SK-N-SH (cell line): Measurements from ENCODE around the gene SLAMF7. TPM values are rescaled to one million over a fixed set of nuclear protein-coding genes. Genes with fewer than 3 reads are reported as not detected.

Source experiments
- CTCF ChIA-PET: fragments of 300-600, 350-600 bp; formaldehyde crosslinking; extraction: SDS; loops from one replicate; lab custom pipeline; 2021; lab: Yijun Ruan, JAX
- POLR2A ChIA-PET: fragments of 350-600 bp; sonication (Branson Sonifier 250); formaldehyde crosslinking; extraction: SDS; loops from one replicate; lab custom pipeline; 2020; ENCODE audit warnings: antibody characterized with exemption, inconsistent platforms; lab: Yijun Ruan, JAX
- DNase-seq: peaks from one replicate; pipeline ENCODE4 v3.0.0; 2012
- H2AFZ ChIP-seq: fragments of 200-600 bp; sonication (generic); 2 replicates; pipeline ENCODE4 v1.8.1; 2016; ENCODE audit warnings: antibody characterized with exemption, mild to moderate bottlenecking, low read depth
- H3F3A ChIP-seq: fragments of 200-600 bp; sonication (generic); replicated peaks from 2 replicates; pipeline ENCODE3; 2016; ENCODE audit warnings: antibody characterized with exemption, mild to moderate bottlenecking; ENCODE audit not compliant: insufficient read depth
- H3K27ac ChIP-seq, 2 experiments: fragments of 200-500 bp in 1 of 2; fragments of 200-600 bp in 1 of 2; sonication (Bioruptor generic) in 1 of 2; sonication (generic), shearing (Covaris generic) in 1 of 2; 2 replicates each; pipeline versions ENCODE4 v1.5.1 to v1.6.1; 2014 to 2016; ENCODE audit warnings: low read depth in 2 of 2, inconsistent platforms in 1 of 2, low read length in 1 of 2, mild to moderate bottlenecking in 1 of 2, mixed read lengths in 1 of 2
- H3K27me3 ChIP-seq: fragments of 200-600 bp; sonication (generic), shearing (Covaris generic); 2 replicates; pipeline ENCODE4 v1.6.1; 2016; ENCODE audit warnings: mixed run types; ENCODE audit not compliant: insufficient read depth
- H3K36me3 ChIP-seq, 2 experiments: fragments of 200-500 bp in 1 of 2; fragments of 200-600 bp in 1 of 2; sonication (Bioruptor generic) in 1 of 2; sonication (generic) in 1 of 2; replicated peaks in 1 of 2; 2 replicates each; pipeline versions ENCODE3 to v1.5.1; 2014 to 2016; ENCODE audit warnings: low read length in 1 of 2, mild to moderate bottlenecking in 1 of 2; ENCODE audit not compliant: insufficient read depth in 2 of 2, control insufficient read depth in 1 of 2
- H3K4me1 ChIP-seq, 2 experiments: fragments of 200-500 bp in 1 of 2; fragments of 200-600 bp in 1 of 2; sonication (Bioruptor generic) in 1 of 2; sonication (generic), shearing (Covaris generic) in 1 of 2; 2 replicates each; pipeline versions ENCODE4 v1.5.1 to v1.6.1; 2014 to 2016; ENCODE audit warnings: low read depth in 1 of 2, low read length in 1 of 2, mixed run types in 1 of 2; ENCODE audit not compliant: insufficient read depth in 2 of 2, control insufficient read depth in 1 of 2
- H3K4me2 ChIP-seq: fragments of 200-600 bp; sonication (generic), shearing (Covaris generic); 2 replicates; pipeline ENCODE4 v1.6.1; 2017; ENCODE audit warnings: mixed run types
- H3K4me3 ChIP-seq, 2 experiments: fragments of 200-500 bp in 1 of 2; fragments of 200-600 bp in 1 of 2; sonication (Bioruptor generic) in 1 of 2; sonication (generic), shearing (Covaris generic) in 1 of 2; 2 replicates each; pipeline versions ENCODE4 v1.5.1 to v1.8.1; 2014 to 2016; ENCODE audit warnings: low read depth in 2 of 2, inconsistent platforms in 1 of 2, low read length in 1 of 2, mild to moderate bottlenecking in 1 of 2, mixed read lengths in 1 of 2, moderate library complexity in 1 of 2
- H3K79me2 ChIP-seq: fragments of 200-600 bp; sonication (generic); 2 replicates; pipeline ENCODE4 v1.8.1; 2017; ENCODE audit warnings: mild to moderate bottlenecking; ENCODE audit not compliant: insufficient read depth
- H3K9ac ChIP-seq: fragments of 200-600 bp; sonication (generic); 2 replicates; pipeline ENCODE4 v1.6.1; 2017; ENCODE audit warnings: mixed run types
- H3K9me2 ChIP-seq: fragments of 200-600 bp; sonication (generic); 2 replicates; pipeline ENCODE4 v1.6.1; 2017; ENCODE audit warnings: mixed run types
- H3K9me3 ChIP-seq: fragments of 200-600 bp; sonication (generic); 2 replicates; pipeline ENCODE4 v1.6.1; 2017; ENCODE audit warnings: mixed run types, mild to moderate bottlenecking, moderate library complexity
- H4K20me1 ChIP-seq: fragments of 200-600 bp; sonication (generic); 2 replicates; pipeline ENCODE4 v1.6.1; 2017; ENCODE audit warnings: mild to moderate bottlenecking, mixed run types; ENCODE audit not compliant: insufficient read depth
- CHD2 ChIP-seq: fragments of 150-350 bp; IDR thresholded peaks from 2 replicates; pipeline ENCODE4 v1.6.1; 2018; ENCODE audit warnings: low read length; ENCODE audit not compliant: partially characterized antibody
- ELF1 ChIP-seq: IDR thresholded peaks from 2 replicates; pipeline ENCODE4 v1.4.0; 2012
- EZH2phosphoT487 ChIP-seq: fragments of 200-600 bp; sonication (generic); IDR thresholded peaks from 2 replicates; pipeline ENCODE4 v1.6.1; 2017; ENCODE audit warnings: low read depth, mixed run types, mild to moderate bottlenecking, antibody characterized with exemption, moderate library complexity, borderline replicate concordance
- FOXJ3 ChIP-seq: sonication (generic); formaldehyde crosslinking; IDR thresholded peaks from 2 replicates; pipeline ENCODE4 v1.5.1; 2020; ENCODE audit warnings: mild to moderate bottlenecking, missing genetic modification reagents
- FOXM1 ChIP-seq: IDR thresholded peaks from 2 replicates; pipeline ENCODE4 v1.4.0; 2012; ENCODE audit warnings: low read depth, mild to moderate bottlenecking
- JUND ChIP-seq: IDR thresholded peaks from 2 replicates; pipeline ENCODE4 v1.4.0; 2012
- MXI1 ChIP-seq: IDR thresholded peaks from 2 replicates; pipeline ENCODE4 v1.6.1; 2012; ENCODE audit warnings: mild to moderate bottlenecking, low read depth, low read length, improper control_type of control experiment
- NFIC ChIP-seq: IDR thresholded peaks from 2 replicates; pipeline ENCODE4 v1.4.0; 2012; ENCODE audit warnings: borderline replicate concordance
- NRF1 ChIP-seq: IDR thresholded peaks from 2 replicates; pipeline ENCODE4 v1.6.1; 2012; ENCODE audit warnings: low read depth, mild to moderate bottlenecking, low read length
- POLR2AphosphoS5 ChIP-seq: IDR thresholded peaks from 2 replicates; pipeline ENCODE4 v1.6.1; 2012; ENCODE audit warnings: low read depth, low read length
- RAD21 ChIP-seq: IDR thresholded peaks from 2 replicates; pipeline ENCODE4 v1.6.1; 2012; ENCODE audit warnings: mild to moderate bottlenecking, low read length
- RCOR1 ChIP-seq: fragments of 150-350 bp; IDR thresholded peaks from 2 replicates; pipeline ENCODE4 v1.6.1; 2017; ENCODE audit warnings: antibody characterized with exemption, low read length
- RFX5 ChIP-seq: IDR thresholded peaks from 2 replicates; pipeline ENCODE4 v1.6.1; 2012; ENCODE audit warnings: mild to moderate bottlenecking, improper control_type of control experiment, low read length
- SIN3A ChIP-seq: IDR thresholded peaks from 2 replicates; pipeline ENCODE4 v1.6.1; 2012; ENCODE audit warnings: low read depth, mild to moderate bottlenecking, low read length, moderate library complexity, borderline replicate concordance
- SMC3 ChIP-seq: IDR thresholded peaks from 2 replicates; pipeline ENCODE4 v1.6.1; 2012; ENCODE audit warnings: low read depth, low read length, improper control_type of control experiment
- TAF1 ChIP-seq: IDR thresholded peaks from 2 replicates; pipeline ENCODE4 v1.6.1; 2012; ENCODE audit warnings: low read depth, mild to moderate bottlenecking, low read length, moderate library complexity, borderline replicate concordance
- TCF12 ChIP-seq: IDR thresholded peaks from 2 replicates; pipeline ENCODE4 v1.4.0; 2012
- TEAD4 ChIP-seq: IDR thresholded peaks from 2 replicates; pipeline ENCODE4 v1.4.0; 2012; ENCODE audit warnings: mild to moderate bottlenecking, borderline replicate concordance; ENCODE audit not compliant: insufficient read depth
- YY1 ChIP-seq: IDR thresholded peaks from 2 replicates; pipeline ENCODE4 v1.4.0; 2012; ENCODE audit warnings: low read depth, mild to moderate bottlenecking
- WGBS: methylation state at CpG from one replicate; pipeline ENCODE4 v1.1.6; 2017; ENCODE audit warnings: low lambda C conversion rate; 5-methylcytosine and 5-hydroxymethylcytosine counted together
- polyA plus RNA-seq, 3 experiments: library from polyadenylated mRNA; depleted of rRNA; stranded (reverse); fragments of >200 nt; gene quantifications; 2 replicates each; pipeline ENCODE4 v1.2.3, GENCODE V29; 2012
- TF ChIP-seq, protein P1 (sequence below): fragments of 200-600 bp; sonication (generic); IDR thresholded peaks from 2 replicates; pipeline ENCODE4 v1.6.1; 2017; ENCODE audit warnings: antibody characterized with exemption, mild to moderate bottlenecking, moderate library complexity
- TF ChIP-seq, protein P2 (sequence below): IDR thresholded peaks from 2 replicates; pipeline ENCODE4 v1.4.0; 2012; ENCODE audit warnings: low read depth, borderline replicate concordance
- TF ChIP-seq, protein P3 (sequence below): fragments of 150-350 bp; IDR thresholded peaks from 2 replicates; pipeline ENCODE4 v1.6.1; 2016; ENCODE audit warnings: mild to moderate bottlenecking, low read depth, low read length
- TF ChIP-seq, protein P4 (sequence below): IDR thresholded peaks from 2 replicates; pipeline ENCODE4 v1.4.0; 2012; ENCODE audit warnings: low read depth
- TF ChIP-seq, protein P5 (sequence below): IDR thresholded peaks from 2 replicates; pipeline ENCODE4; 2012

Gene SLAMF7
- polyA plus RNA-seq, 1 of the 3 experiments (the other 2 are of a cell fraction), result not detected

DNA sequence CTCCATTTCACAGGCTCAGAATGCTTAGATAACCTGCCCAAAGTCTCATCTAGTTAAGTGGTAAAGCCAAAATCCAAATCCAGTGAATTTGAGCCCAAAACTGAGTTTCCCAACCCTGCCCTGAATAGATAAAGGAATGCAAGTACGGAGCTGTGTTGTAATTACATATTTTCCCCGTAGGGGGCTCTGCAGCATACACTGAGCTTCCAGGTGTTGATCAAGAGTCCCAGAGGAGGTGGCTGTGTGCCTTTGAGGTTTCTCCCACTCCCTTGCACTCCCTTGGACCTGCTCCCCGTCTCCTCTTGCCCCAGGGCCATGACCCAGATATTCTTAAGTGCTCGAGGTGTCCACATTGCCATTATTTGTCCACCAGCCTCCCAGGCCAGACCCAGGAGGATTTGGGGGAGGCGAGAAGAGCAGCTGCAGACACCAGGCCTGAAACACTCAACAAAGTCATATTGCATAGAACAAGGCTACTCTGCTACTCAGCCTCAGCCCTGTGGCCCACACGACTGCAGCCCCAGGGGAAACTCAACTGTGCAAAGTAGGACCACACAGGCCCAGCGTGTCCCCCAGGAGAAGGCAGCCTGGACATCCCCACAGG lies 38.5 kb downstream of the SLAMF7 start:
- Histone ChIP-seq H3K79me2 (no peaks in the 10 kb centered on the region), H3K36me3 (no peaks in the 10 kb centered on the region), H4K20me1 (no peaks in the 10 kb centered on the region), H3K27me3 (peaks cover 14% of the 10 kb centered on the region; the same call in 1 of the 2 replicates), H3K4me1 (no peaks in the 10 kb centered on the region), H3K4me3 (no peak overlapping the region), H3K9ac (no peak overlapping the region), H2AFZ (no peak overlapping the region), H3K4me2 (no peak overlapping the region), H3F3A (no peaks in the 10 kb centered on the region), H3K27ac (no peak overlapping the region), H3K9me2 (no peaks in the 10 kb centered on the region), H3K9me3 (no peaks in the 10 kb centered on the region)
- DNase-seq, result peak; percentile 21
- ChIA-PET CTCF (interaction anchor here (0.8 to 2.7 kb wide), 8 partner anchors 9 to 175 kb away, joined by 3 to 8 read pairs (median 4); partner anchors contain the start of gene LY9), POLR2A (no interaction called here)
- TF ChIP-seq, protein P1, sequence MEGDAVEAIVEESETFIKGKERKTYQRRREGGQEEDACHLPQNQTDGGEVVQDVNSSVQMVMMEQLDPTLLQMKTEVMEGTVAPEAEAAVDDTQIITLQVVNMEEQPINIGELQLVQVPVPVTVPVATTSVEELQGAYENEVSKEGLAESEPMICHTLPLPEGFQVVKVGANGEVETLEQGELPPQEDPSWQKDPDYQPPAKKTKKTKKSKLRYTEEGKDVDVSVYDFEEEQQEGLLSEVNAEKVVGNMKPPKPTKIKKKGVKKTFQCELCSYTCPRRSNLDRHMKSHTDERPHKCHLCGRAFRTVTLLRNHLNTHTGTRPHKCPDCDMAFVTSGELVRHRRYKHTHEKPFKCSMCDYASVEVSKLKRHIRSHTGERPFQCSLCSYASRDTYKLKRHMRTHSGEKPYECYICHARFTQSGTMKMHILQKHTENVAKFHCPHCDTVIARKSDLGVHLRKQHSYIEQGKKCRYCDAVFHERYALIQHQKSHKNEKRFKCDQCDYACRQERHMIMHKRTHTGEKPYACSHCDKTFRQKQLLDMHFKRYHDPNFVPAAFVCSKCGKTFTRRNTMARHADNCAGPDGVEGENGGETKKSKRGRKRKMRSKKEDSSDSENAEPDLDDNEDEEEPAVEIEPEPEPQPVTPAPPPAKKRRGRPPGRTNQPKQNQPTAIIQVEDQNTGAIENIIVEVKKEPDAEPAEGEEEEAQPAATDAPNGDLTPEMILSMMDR, result peak; percentile 47
- TF ChIP-seq NRF1 (no peak), RAD21 (peak; percentile 36; the same call in 1 of the 2 replicates), SIN3A (no peak), MXI1 (no peak), ELF1 (no peak), YY1 (no peak), TCF12 (no peak), NFIC (no peak), RFX5 (no peak), EZH2phosphoT487 (no peak)
- WGBS, result 5% methylated on average over 7 of the region's 7 CpGs

DNA sequence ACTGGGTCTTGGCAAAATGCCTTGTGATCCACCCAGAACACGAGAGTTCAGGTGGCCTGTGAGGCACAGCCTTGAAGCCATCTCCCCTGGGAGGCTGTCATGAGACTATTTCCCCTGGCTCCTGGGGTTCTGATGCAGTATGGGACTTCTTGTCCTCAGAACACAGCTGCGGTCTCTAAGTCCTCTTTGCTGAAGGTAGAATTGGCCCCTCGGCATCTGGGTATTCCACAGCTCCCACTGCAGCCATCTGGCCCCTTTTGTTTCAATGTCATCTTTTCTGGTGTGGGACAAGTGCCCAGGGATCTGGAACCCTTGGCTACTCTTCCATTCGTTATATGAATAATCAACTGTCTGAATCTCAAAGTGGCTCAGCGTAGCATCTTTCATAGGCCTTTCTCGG lies 39.9 kb downstream of the SLAMF7 start:
- H3K9ac ChIP-seq, result no peak overlapping the region
- H2AFZ ChIP-seq, result no peak overlapping the region
- H3K79me2 ChIP-seq, result no peaks in the 10 kb centered on the region
- H3K27ac ChIP-seq, result no peak overlapping the region
- no peaks in the 10 kb centered on the region for H3K9me2 ChIP-seq
- DNase-seq, result no peak
- POLR2A ChIA-PET, result no interaction called here
- no peaks in the 10 kb centered on the region for H3K36me3 ChIP-seq
- no peaks in the 10 kb centered on the region for H3F3A ChIP-seq
- no peaks in the 10 kb centered on the region for H3K4me1 ChIP-seq
- CTCF ChIA-PET, result no interaction called here
- no peaks in the 10 kb centered on the region for H3K9me3 ChIP-seq
- H3K4me3 ChIP-seq, result no peak overlapping the region
- no peak overlapping the region for H3K4me2 ChIP-seq
- WGBS, result 17% methylated on average over 6 of the region's 6 CpGs
- H4K20me1 ChIP-seq, result no peaks in the 10 kb centered on the region
- peaks cover 2% of the 10 kb centered on the region; the same call in 1 of the 2 replicates for H3K27me3 ChIP-seq
- TF ChIP-seq RAD21 (no peak), POLR2AphosphoS5 (no peak), RCOR1 (no peak), EZH2phosphoT487 (no peak), TAF1 (no peak), FOXJ3 (CRISPR knock-in tag) (no peak), TEAD4 (no peak), JUND (no peak), FOXM1 (no peak), CHD2 (no peak), SMC3 (no peak), MXI1 (no peak)
- TF ChIP-seq, protein P2, sequence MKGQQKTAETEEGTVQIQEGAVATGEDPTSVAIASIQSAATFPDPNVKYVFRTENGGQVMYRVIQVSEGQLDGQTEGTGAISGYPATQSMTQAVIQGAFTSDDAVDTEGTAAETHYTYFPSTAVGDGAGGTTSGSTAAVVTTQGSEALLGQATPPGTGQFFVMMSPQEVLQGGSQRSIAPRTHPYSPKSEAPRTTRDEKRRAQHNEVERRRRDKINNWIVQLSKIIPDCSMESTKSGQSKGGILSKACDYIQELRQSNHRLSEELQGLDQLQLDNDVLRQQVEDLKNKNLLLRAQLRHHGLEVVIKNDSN, result no peak
- TF ChIP-seq, protein P3, sequence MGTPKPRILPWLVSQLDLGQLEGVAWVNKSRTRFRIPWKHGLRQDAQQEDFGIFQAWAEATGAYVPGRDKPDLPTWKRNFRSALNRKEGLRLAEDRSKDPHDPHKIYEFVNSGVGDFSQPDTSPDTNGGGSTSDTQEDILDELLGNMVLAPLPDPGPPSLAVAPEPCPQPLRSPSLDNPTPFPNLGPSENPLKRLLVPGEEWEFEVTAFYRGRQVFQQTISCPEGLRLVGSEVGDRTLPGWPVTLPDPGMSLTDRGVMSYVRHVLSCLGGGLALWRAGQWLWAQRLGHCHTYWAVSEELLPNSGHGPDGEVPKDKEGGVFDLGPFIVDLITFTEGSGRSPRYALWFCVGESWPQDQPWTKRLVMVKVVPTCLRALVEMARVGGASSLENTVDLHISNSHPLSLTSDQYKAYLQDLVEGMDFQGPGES, result no peak
- TF ChIP-seq, protein P4, sequence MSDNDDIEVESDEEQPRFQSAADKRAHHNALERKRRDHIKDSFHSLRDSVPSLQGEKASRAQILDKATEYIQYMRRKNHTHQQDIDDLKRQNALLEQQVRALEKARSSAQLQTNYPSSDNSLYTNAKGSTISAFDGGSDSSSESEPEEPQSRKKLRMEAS, result no peak
- TF ChIP-seq, protein P5, sequence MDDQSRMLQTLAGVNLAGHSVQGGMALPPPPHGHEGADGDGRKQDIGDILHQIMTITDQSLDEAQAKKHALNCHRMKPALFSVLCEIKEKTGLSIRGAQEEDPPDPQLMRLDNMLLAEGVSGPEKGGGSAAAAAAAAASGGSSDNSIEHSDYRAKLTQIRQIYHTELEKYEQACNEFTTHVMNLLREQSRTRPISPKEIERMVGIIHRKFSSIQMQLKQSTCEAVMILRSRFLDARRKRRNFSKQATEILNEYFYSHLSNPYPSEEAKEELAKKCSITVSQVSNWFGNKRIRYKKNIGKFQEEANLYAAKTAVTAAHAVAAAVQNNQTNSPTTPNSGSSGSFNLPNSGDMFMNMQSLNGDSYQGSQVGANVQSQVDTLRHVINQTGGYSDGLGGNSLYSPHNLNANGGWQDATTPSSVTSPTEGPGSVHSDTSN, result no peak
